Measurements from ENCODE around the gene PANK1.

Gene PANK1

DNA sequence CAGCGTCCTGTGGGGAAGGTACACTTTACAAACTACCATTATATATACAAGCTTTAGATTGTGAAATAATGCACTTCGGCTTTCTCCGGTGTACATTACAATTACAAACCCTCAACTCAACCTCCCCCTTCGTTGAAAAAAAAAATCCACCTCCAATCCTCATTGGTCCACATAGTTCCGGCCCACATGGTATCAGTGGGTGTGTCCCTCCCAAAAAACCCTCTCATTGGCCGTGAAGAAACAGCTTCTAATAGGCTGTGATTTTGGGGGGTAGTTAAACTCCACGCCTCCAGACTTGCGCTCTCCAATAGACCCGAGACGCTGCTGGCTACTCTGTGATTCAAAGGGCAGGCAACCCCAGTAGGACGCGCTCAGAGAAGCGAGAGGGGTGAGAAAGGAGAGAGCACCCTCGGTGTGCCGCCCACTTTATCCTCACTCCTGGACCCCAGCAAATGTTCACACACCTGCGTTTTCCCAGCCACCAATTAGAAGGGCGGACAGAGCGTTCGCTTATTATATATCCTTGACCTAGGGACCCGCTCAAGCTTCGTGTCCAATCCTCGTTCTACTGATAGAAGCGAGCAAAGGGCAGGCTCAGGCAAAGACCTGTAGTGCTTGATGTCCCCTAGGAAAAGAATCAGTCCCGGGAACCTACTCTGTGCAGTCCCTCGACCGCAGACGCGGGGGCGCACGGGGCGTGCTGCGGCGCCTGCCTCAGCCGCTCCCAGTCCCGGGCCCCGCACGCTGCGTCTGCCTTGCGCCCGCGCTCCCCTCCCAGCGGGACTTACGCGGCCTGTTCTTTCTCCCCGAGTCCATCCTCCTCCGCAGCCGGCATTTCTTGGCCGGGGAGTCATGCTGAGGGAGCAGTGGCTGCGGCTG, 991 bp downstream of the PANK1 start:
- no peaks in the 10 kb centered on the region for H3K27me3 ChIP-seq (ENCODE audit: insufficient read depth, poor library complexity, severe bottlenecking)
- TF ChIP-seq, protein P1, sequence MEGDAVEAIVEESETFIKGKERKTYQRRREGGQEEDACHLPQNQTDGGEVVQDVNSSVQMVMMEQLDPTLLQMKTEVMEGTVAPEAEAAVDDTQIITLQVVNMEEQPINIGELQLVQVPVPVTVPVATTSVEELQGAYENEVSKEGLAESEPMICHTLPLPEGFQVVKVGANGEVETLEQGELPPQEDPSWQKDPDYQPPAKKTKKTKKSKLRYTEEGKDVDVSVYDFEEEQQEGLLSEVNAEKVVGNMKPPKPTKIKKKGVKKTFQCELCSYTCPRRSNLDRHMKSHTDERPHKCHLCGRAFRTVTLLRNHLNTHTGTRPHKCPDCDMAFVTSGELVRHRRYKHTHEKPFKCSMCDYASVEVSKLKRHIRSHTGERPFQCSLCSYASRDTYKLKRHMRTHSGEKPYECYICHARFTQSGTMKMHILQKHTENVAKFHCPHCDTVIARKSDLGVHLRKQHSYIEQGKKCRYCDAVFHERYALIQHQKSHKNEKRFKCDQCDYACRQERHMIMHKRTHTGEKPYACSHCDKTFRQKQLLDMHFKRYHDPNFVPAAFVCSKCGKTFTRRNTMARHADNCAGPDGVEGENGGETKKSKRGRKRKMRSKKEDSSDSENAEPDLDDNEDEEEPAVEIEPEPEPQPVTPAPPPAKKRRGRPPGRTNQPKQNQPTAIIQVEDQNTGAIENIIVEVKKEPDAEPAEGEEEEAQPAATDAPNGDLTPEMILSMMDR (IDR thresholded peaks at IDR 0.05; ENCODE audit: insufficient read depth, low read length) = no peak
- TF ChIP-seq POLR2AphosphoS5 (IDR thresholded peaks at IDR 0.05; ENCODE audit: low read depth) (peak; percentile 95), GABPA (IDR thresholded peaks at IDR 0.05; ENCODE audit: low read depth) (no peak), SPI1 (IDR thresholded peaks at IDR 0.05; ENCODE audit: borderline replicate concordance, low read depth) (no peak)
- TF ChIP-seq, protein P2, sequence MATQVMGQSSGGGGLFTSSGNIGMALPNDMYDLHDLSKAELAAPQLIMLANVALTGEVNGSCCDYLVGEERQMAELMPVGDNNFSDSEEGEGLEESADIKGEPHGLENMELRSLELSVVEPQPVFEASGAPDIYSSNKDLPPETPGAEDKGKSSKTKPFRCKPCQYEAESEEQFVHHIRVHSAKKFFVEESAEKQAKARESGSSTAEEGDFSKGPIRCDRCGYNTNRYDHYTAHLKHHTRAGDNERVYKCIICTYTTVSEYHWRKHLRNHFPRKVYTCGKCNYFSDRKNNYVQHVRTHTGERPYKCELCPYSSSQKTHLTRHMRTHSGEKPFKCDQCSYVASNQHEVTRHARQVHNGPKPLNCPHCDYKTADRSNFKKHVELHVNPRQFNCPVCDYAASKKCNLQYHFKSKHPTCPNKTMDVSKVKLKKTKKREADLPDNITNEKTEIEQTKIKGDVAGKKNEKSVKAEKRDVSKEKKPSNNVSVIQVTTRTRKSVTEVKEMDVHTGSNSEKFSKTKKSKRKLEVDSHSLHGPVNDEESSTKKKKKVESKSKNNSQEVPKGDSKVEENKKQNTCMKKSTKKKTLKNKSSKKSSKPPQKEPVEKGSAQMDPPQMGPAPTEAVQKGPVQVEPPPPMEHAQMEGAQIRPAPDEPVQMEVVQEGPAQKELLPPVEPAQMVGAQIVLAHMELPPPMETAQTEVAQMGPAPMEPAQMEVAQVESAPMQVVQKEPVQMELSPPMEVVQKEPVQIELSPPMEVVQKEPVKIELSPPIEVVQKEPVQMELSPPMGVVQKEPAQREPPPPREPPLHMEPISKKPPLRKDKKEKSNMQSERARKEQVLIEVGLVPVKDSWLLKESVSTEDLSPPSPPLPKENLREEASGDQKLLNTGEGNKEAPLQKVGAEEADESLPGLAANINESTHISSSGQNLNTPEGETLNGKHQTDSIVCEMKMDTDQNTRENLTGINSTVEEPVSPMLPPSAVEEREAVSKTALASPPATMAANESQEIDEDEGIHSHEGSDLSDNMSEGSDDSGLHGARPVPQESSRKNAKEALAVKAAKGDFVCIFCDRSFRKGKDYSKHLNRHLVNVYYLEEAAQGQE (IDR thresholded peaks at IDR 0.05; ENCODE audit: insufficient replicate concordance, low read depth) = peak; percentile 57
- H3K4me3 ChIP-seq (replicated peaks; ENCODE audit: insufficient read depth, low read length) = peak overlapping the region; percentile 72
- DNase-seq (ENCODE audit: low read depth in 1 of 2, low spot score in 1 of 2) = peak; percentile 92 to 94
- peak overlapping the region; percentile 81 for H3K27ac ChIP-seq (replicated peaks)

DNA sequence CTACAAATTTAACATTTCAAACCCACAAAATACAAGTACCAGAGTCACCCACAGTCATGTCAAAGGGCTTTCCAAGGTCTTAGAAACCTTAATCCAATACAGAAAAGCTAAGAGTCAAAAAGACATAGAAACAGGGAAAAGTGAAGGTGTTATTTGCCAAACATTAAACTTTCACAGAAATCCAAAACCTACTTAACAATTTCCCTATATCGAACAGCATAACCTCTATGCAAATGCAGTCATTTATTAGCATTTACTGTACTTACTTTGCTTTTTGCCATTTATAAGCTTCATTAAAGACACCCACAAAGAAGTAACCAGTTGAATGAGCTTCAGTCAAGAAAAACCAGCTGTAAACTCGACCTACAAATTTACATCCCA, 1.6 kb downstream of the PANK1 start:
- H3K27me3 ChIP-seq (ENCODE audit: insufficient read depth, poor library complexity, severe bottlenecking) = no peaks in the 10 kb centered on the region
- H3K4me3 ChIP-seq (replicated peaks; ENCODE audit: insufficient read depth, low read length) = peak overlapping the region; percentile 72
- no peak for DNase-seq (ENCODE audit: low read depth in 1 of 2, low spot score in 1 of 2)
- H3K27ac ChIP-seq (replicated peaks) = peak overlapping the region; percentile 52
- TF ChIP-seq POLR2AphosphoS5 (IDR thresholded peaks at IDR 0.05; ENCODE audit: low read depth) (no peak), GABPA (IDR thresholded peaks at IDR 0.05; ENCODE audit: low read depth) (no peak), SPI1 (IDR thresholded peaks at IDR 0.05; ENCODE audit: borderline replicate concordance, low read depth) (no peak)
- TF ChIP-seq, protein P1 (IDR thresholded peaks at IDR 0.05; ENCODE audit: insufficient read depth, low read length) = no peak
- TF ChIP-seq, protein P2 (IDR thresholded peaks at IDR 0.05; ENCODE audit: insufficient replicate concordance, low read depth) = no peak

DNA sequence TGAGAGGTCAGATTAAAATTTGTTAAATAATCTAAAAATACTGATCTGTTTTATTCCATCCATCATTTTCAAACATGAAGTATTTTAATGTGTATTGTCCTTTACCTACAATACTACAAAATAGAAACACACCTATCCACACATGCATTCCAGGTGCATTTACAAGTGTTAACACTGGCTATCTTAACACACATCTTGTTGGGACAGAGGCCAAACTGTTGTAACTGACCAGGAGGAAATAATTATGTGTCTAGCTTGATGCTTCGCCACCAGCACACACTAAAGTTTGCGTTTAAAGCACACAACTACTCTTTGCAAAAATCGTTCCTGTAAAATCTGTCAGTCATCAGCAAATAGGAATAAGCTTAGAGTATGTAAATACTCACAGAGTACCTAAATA, 2.8 kb downstream of the PANK1 start:
- Histone ChIP-seq H3K27ac (replicated peaks) (no peak overlapping the region), H3K4me3 (replicated peaks; ENCODE audit: insufficient read depth, low read length) (no peak overlapping the region), H3K27me3 (ENCODE audit: insufficient read depth, poor library complexity, severe bottlenecking) (no peaks in the 10 kb centered on the region)
- no peak for DNase-seq (ENCODE audit: low read depth in 1 of 2, low spot score in 1 of 2)
- TF ChIP-seq GABPA (IDR thresholded peaks at IDR 0.05; ENCODE audit: low read depth) = no peak
- TF ChIP-seq, protein P1 (IDR thresholded peaks at IDR 0.05; ENCODE audit: insufficient read depth, low read length) = no peak
- TF ChIP-seq, protein P2 (IDR thresholded peaks at IDR 0.05; ENCODE audit: insufficient replicate concordance, low read depth) = no peak
- TF ChIP-seq SPI1 (IDR thresholded peaks at IDR 0.05; ENCODE audit: borderline replicate concordance, low read depth) = no peak
- TF ChIP-seq POLR2AphosphoS5 (IDR thresholded peaks at IDR 0.05; ENCODE audit: low read depth) = no peak
